GM12878 (cell line): ENCODE measurements around the gene S100A7. TPM values are rescaled to one million over a fixed set of nuclear protein-coding genes. Genes with fewer than 3 reads are reported as not detected.
"Not testable (repeated sequence)": the region's sequence is repeated elsewhere in the genome, so short reads cannot be mapped to it uniquely, and the experiment has no call there.

ENCODE experiments used
- ATAC-seq: fragments of 200-7000 bp; cut with Tn5 transposase; 3 replicates; pipeline ENCODE4 v1.9.1; 2020; ENCODE audit warnings: mild to moderate bottlenecking, moderate library complexity
- BruUV-seq: library from RNA; stranded (reverse); fragments of 400-500 nt; replicated peaks from 2 replicates; lab custom pipeline; 2021; lab: Mats Ljungman, UMichigan
- CTCF ChIA-PET: fragments of 300-600 bp; sonication (Branson Sonifier 250); formaldehyde crosslinking; extraction: SDS; loops from one replicate; lab custom pipeline; 2021; ENCODE audit warnings: inconsistent platforms; lab: Yijun Ruan, JAX
- POLR2A ChIA-PET: fragments of 350-600 bp; formaldehyde crosslinking; extraction: SDS; loops from one replicate; lab custom pipeline; 2021; ENCODE audit warnings: inconsistent platforms; lab: Charles Lee
- RAD21 ChIA-PET: fragments of 300-600 bp; sonication (Branson Sonifier 250); formaldehyde crosslinking; loops from one replicate; lab custom pipeline; 2023; ENCODE audit warnings: antibody characterized with exemption; ENCODE audit not compliant: unreplicated experiment; lab: Charles Lee
- SMC1A ChIA-PET: fragments of 300-600 bp; sonication (Branson Sonifier 250); formaldehyde crosslinking; loops from one replicate; lab custom pipeline; 2023; ENCODE audit not compliant: unreplicated experiment, uncharacterized antibody; lab: Charles Lee
- DNase-seq: peaks from one replicate; pipeline ENCODE4 v3.0.0-alpha.2; 2011; ENCODE audit warnings: low read depth, low spot score
- FAIRE-seq: peaks from 3 replicates; lab custom pipeline; 2011; peaks lifted over from hg19 to GRCh38; lab: Jason Lieb, UNC
- H2AFZ ChIP-seq: 2 replicates; pipeline ENCODE4 v1.6.0; 2011; ENCODE audit warnings: low read depth, low read length, control low read depth; ENCODE audit not compliant: control insufficient read depth
- H3K27ac ChIP-seq: 2 replicates; pipeline ENCODE4 v1.5.1; 2011; ENCODE audit warnings: control low read depth; ENCODE audit not compliant: control insufficient read depth, insufficient read depth
- H3K27me3 ChIP-seq, 2 experiments: replicated peaks in 1 of 2; 2 replicates each; pipeline versions ENCODE4 v1.6.0 to v1.6.1; 2011; ENCODE audit warnings: low read length in 1 of 2; ENCODE audit not compliant: control insufficient read depth in 2 of 2, insufficient read depth in 2 of 2
- H3K36me3 ChIP-seq, 2 experiments: 2 replicates each; pipeline ENCODE4 v1.5.1; 2011; ENCODE audit warnings: low read length in 1 of 2; ENCODE audit not compliant: control insufficient read depth in 2 of 2, insufficient read depth in 2 of 2
- H3K4me1 ChIP-seq: 2 replicates; pipeline ENCODE4 v1.6.1; 2011; ENCODE audit warnings: mild to moderate bottlenecking, low read length, moderate library complexity, mixed read lengths; ENCODE audit not compliant: control insufficient read depth, insufficient read depth
- H3K4me2 ChIP-seq: 2 replicates; pipeline ENCODE4 v1.6.0; 2011; ENCODE audit warnings: control low read depth; ENCODE audit not compliant: control insufficient read depth, insufficient read depth
- H3K4me3 ChIP-seq: fragments of 200-600 bp; sonication (generic); 2 replicates; pipeline ENCODE4 v1.5.1; 2016
- H3K79me2 ChIP-seq: 2 replicates; pipeline ENCODE4 v1.6.0; 2011; ENCODE audit warnings: low read length; ENCODE audit not compliant: control insufficient read depth, insufficient read depth
- H3K9ac ChIP-seq: 2 replicates; pipeline ENCODE4 v1.8.0; 2011; ENCODE audit warnings: low read length, control low read depth, mixed read lengths; ENCODE audit not compliant: control insufficient read depth, insufficient read depth
- H3K9me3 ChIP-seq: replicated peaks from 3 replicates; pipeline ENCODE4 v1.5.1; 2011; ENCODE audit warnings: mild to moderate bottlenecking, low read length; ENCODE audit not compliant: control insufficient read depth, insufficient read depth
- H4K20me1 ChIP-seq: 2 replicates; pipeline ENCODE4 v1.6.0; 2011; ENCODE audit not compliant: control insufficient read depth, insufficient read depth
- NFYB ChIP-seq: IDR thresholded peaks from 2 replicates; pipeline ENCODE4 v1.6.1; 2011; ENCODE audit warnings: low read depth, mild to moderate bottlenecking, low read length, improper control_type of control experiment, moderate library complexity; ENCODE audit not compliant: insufficient read depth
- RAD21 ChIP-seq: IDR thresholded peaks from 2 replicates; pipeline ENCODE4 v1.6.1; 2011; ENCODE audit warnings: mild to moderate bottlenecking, low read depth, low read length, moderate library complexity; ENCODE audit not compliant: insufficient read depth
- SREBF1 ChIP-seq: IDR thresholded peaks from 2 replicates; pipeline ENCODE4 v1.6.1; 2012; ENCODE audit warnings: mild to moderate bottlenecking, low read length
- TARDBP ChIP-seq: IDR thresholded peaks from 2 replicates; pipeline ENCODE4 v1.6.1; 2016; ENCODE audit warnings: borderline replicate concordance
- ZBTB11 ChIP-seq: fragments of 450-650 bp; formaldehyde crosslinking; IDR thresholded peaks from 2 replicates; pipeline ENCODE4 v1.5.0; 2022; ENCODE audit warnings: mild to moderate bottlenecking, missing genetic modification characterization
- ZNF592 ChIP-seq: fragments of 450-650 bp; IDR thresholded peaks from 2 replicates; pipeline ENCODE4 v1.6.1; 2017; ENCODE audit warnings: mild to moderate bottlenecking, moderate library complexity
- ZZZ3 ChIP-seq: IDR thresholded peaks from 2 replicates; pipeline ENCODE4 v1.6.1; 2011; ENCODE audit warnings: low read depth; ENCODE audit not compliant: control insufficient read depth, insufficient read length
- WGBS: methylation state at CpG from one replicate; pipeline ENCODE4 v1.1.6; 2016; ENCODE audit warnings: low lambda C conversion rate; ENCODE audit not compliant: insufficient replicate concordance, insufficient coverage; ENCODE audit errors: missing lambda C conversion rate; 5-methylcytosine and 5-hydroxymethylcytosine counted together
- in situ Hi-C: fragments of 300-500 bp; cut with MboI; formaldehyde crosslinking; loops from 9 replicates; pipeline ENCODE4 v1.14.3; 2018; ENCODE audit warnings: mixed read lengths
- intact Hi-C: fragments of 100-400 bp; cut with micrococcal nuclease; formaldehyde crosslinking; loops from one replicate; pipeline ENCODE4 v1.14.2; 2022; ENCODE audit not compliant: unreplicated experiment
- polyA plus RNA-seq, 11 experiments: library from polyadenylated mRNA; depleted of rRNA in 4 of 11; unstranded in 6 of 11; stranded (reverse) in 5 of 11; fragments of >200 nt; fragmentation: Nextera tagmentation in 4 of 11; fragmentation: Illumina TruSeq in 1 of 11; extraction: Ambion mirVana in 4 of 11; extraction: Trizol in 1 of 11; gene quantifications; 1 replicate in 1 of 11; 2 replicates in 10 of 11; pipeline versions ENCODE4 v1.2.1 to v1.2.3, GENCODE V29; 2011 to 2016; ENCODE audit warnings: inconsistent platforms in 2 of 11, missing spikeins in 2 of 11, low read depth in 1 of 11
- total RNA-seq, 4 experiments: library from RNA; depleted of rRNA in 3 of 4; stranded (reverse); fragments of >200 nt in 3 of 4; fragmentation: Illumina TruSeq in 1 of 4; extraction: Trizol in 1 of 4; gene quantifications; 2 replicates each; pipeline versions ENCODE4 v1.2.1 to v1.2.3, GENCODE V29; 2013 to 2021

The S100A7 gene
- total and polyA plus RNA-seq, 10 of the 15 experiments (the other 5 are each of a cell fraction or from before 2014, with no cell fraction given): not detected

- H3K27ac ChIP-seq, DNase-seq, H3K4me3 ChIP-seq, SMC1A ChIA-PET, H3K36me3 ChIP-seq, H3K9me3 ChIP-seq, BruUV-seq, RAD21 ChIA-PET, in situ Hi-C loops, H2AFZ ChIP-seq, POLR2A ChIA-PET, FAIRE-seq, H3K4me2 ChIP-seq, H3K79me2 ChIP-seq, H3K4me1 ChIP-seq, H3K27me3 ChIP-seq, H3K9ac ChIP-seq, ATAC-seq, H4K20me1 ChIP-seq, intact Hi-C loops, CTCF ChIA-PET: not testable (repeated sequence)
- WGBS: 15% methylated on average over 6 of the region's 7 CpGs
Measured at GRCh38 chr1:153418758-153419435, 41.6 kb downstream of the S100A7 start.

DNA sequence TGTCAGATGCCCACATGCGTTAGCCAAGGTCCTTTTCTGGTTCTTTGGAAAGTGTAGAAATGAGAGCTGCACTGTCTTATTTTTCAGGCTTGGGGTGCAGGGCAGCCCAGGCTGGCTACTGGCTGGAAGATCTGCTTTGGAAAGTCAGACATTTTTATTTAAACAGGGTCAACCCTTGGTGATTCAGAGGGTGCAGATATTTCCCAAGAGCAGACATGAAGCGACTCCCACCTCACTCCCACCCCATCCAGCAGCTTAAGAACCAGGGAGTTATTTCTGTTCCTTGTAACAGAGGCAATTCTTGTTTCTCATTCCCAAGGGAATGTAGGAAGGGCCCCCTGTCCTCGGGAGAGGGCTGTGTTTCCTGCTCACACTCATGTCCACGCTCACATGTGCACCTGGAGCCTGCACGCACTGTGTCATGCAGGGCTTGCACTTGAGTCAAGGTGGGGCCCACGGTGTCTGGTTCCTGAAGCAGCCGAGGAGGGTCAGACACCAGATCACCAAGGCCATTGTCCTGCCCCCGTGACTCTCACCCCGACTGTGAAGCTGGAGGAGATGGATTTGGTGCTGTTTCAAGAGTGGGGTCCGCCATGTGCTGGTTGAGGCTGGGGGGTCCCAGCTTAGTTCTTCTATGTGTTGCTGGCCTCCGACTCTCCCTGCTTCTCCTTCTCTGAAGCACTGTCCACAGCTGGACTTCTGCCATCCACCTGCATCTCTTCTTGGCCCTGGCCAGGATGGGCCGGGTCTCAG, 43.1 kb downstream of the S100A7 start:
- FAIRE-seq: no peak
- intact Hi-C loops: no loop called here
- BruUV-seq: no TSS peak
- TF ChIP-seq NFYB: no peak
- TF ChIP-seq SREBF1: no peak
- TF ChIP-seq ZZZ3: no peak
- TF ChIP-seq TARDBP: no peak
- TF ChIP-seq ZBTB11 (CRISPR knock-in tag): no peak
- no peak for TF ChIP-seq RAD21
- TF ChIP-seq ZNF592: no peak

More for the DNA sequence above, 43.1 kb downstream of the S100A7 start:
- ChIA-PET CTCF (interaction anchor here (1.1 kb wide), 1 partner anchor 77 kb away, joined by 3 read pairs; no protein-coding TSS in a partner anchor), POLR2A (no interaction called here), RAD21 (no interaction called here), SMC1A (no interaction called here)
- Histone ChIP-seq H3K9ac (no peak overlapping the region), H3K27me3 (no peaks in the 10 kb centered on the region), H3K4me3 (no peak overlapping the region), H3K27ac (no peak overlapping the region), H3K4me1 (no peaks in the 10 kb centered on the region), H4K20me1 (no peaks in the 10 kb centered on the region), H2AFZ (no peak overlapping the region), H3K79me2 (no peaks in the 10 kb centered on the region), H3K9me3 (no peaks in the 10 kb centered on the region), H3K36me3 (no peaks in the 10 kb centered on the region), H3K4me2 (no peak overlapping the region)
- ATAC-seq (no peak), DNase-seq (no peak)
- in situ Hi-C loops: no loop called here
- 9% methylated on average over 11 of the region's 12 CpGs for WGBS
